Central memory CD8-positive, alpha-beta T cell (primary cell): ENCODE results near the gene ZKSCAN5.
A peak's percentile ranks its signal among the peaks of the same experiment; 100 is the strongest.
"Not testable (repeated sequence)": the region's sequence is repeated elsewhere in the genome, so short reads cannot be mapped to it uniquely, and the experiment has no call there.

Experiments used
- ATAC-seq: fragments of 150-1000 bp; cut with Tn5 transposase; replicated peaks from 2 replicates; pipeline ENCODE4 v1.10.0; 2022; ENCODE audit warnings: mild to moderate bottlenecking, moderate FRiP score, moderate number of reproducible peaks; ENCODE audit not compliant: poor library complexity, severe bottlenecking; ENCODE audit errors: extremely low read depth
- DNase-seq, 2 donors: peaks; one replicate each; pipeline ENCODE4 v3.0.0; 2021; ENCODE audit warnings: low spot score in 2 of 2
- H3K27ac Mint-ChIP-seq: one replicate; pipeline ENCODE4 v1.8.0; 2022; ENCODE audit warnings: low read depth, mild to moderate bottlenecking, moderate library complexity, mixed read lengths
- H3K27me3 Mint-ChIP-seq: one replicate; pipeline ENCODE4 v1.8.0; 2022; ENCODE audit warnings: mixed read lengths
- H3K36me3 Mint-ChIP-seq: one replicate; pipeline ENCODE4 v1.8.0; 2022; ENCODE audit warnings: mild to moderate bottlenecking, moderate library complexity, mixed read lengths; ENCODE audit not compliant: insufficient read depth
- H3K4me1 Mint-ChIP-seq: one replicate; pipeline ENCODE4 v1.8.0; 2022; ENCODE audit warnings: mixed read lengths
- H3K4me3 Mint-ChIP-seq: one replicate; pipeline ENCODE4 v1.8.0; 2022; ENCODE audit warnings: mild to moderate bottlenecking, moderate library complexity, mixed read lengths
- H3K9me3 Mint-ChIP-seq: one replicate; pipeline ENCODE4 v1.8.0; 2022; ENCODE audit warnings: mixed read lengths

The ZKSCAN5 gene

GRCh38 chr7:99541212-99541611, 36.8 kb downstream of the ZKSCAN5 start:
- Mint-ChIP-seq H3K9me3 (peaks cover 5% of the 10 kb centered on the region), H3K36me3 (no peaks in the 10 kb centered on the region), H3K27me3 (no peaks in the 10 kb centered on the region), H3K27ac (no peak overlapping the region), H3K4me1 (no peaks in the 10 kb centered on the region), H3K4me3 (no peak overlapping the region)
- no peak for ATAC-seq
- no peak for DNase-seq

- DNase-seq (no peak), ATAC-seq (no peak)
- no peak overlapping the region for H3K4me3 Mint-ChIP-seq
- no peak overlapping the region for H3K27ac Mint-ChIP-seq
- H3K36me3 Mint-ChIP-seq, result no peaks in the 10 kb centered on the region
- no peaks in the 10 kb centered on the region for H3K4me1 Mint-ChIP-seq
- peaks cover 7% of the 10 kb centered on the region for H3K9me3 Mint-ChIP-seq
- H3K27me3 Mint-ChIP-seq, result no peaks in the 10 kb centered on the region
These were observed 38.7 kb downstream of the ZKSCAN5 start for GRCh38 chr7:99543081-99543671.

GRCh38 chr7:99543916-99544315, 39.5 kb downstream of the ZKSCAN5 start:
- H3K27me3 Mint-ChIP-seq, result no peaks in the 10 kb centered on the region
- H3K4me1 Mint-ChIP-seq, result no peaks in the 10 kb centered on the region
- no peak overlapping the region for H3K4me3 Mint-ChIP-seq
- ATAC-seq (no peak), DNase-seq (no peak)
- H3K9me3 Mint-ChIP-seq, result peaks cover 10% of the 10 kb centered on the region
- no peak overlapping the region for H3K27ac Mint-ChIP-seq
- H3K36me3 Mint-ChIP-seq, result no peaks in the 10 kb centered on the region

- H3K36me3 Mint-ChIP-seq, H3K4me1 Mint-ChIP-seq, DNase-seq, ATAC-seq, H3K27me3 Mint-ChIP-seq, H3K4me3 Mint-ChIP-seq, H3K9me3 Mint-ChIP-seq, H3K27ac Mint-ChIP-seq: not testable (repeated sequence)
These were observed 40.8 kb downstream of the ZKSCAN5 start for GRCh38 chr7:99545308-99545707.

GRCh38 chr7:99549545-99549944, 45.1 kb downstream of the ZKSCAN5 start:
- not testable (repeated sequence) for ATAC-seq, DNase-seq, H3K27me3 Mint-ChIP-seq, H3K27ac Mint-ChIP-seq, H3K36me3 Mint-ChIP-seq, H3K4me3 Mint-ChIP-seq, H3K9me3 Mint-ChIP-seq
- peaks cover 28% of the 10 kb centered on the region for H3K4me1 Mint-ChIP-seq

GRCh38 chr7:99551334-99551733, 46.9 kb downstream of the ZKSCAN5 start:
- DNase-seq (no peak), ATAC-seq (no peak)
- Mint-ChIP-seq H3K4me3 (peak overlapping the region; percentile 89), H3K27me3 (no peaks in the 10 kb centered on the region), H3K4me1 (peaks cover 38% of the 10 kb centered on the region), H3K9me3 (peaks cover 5% of the 10 kb centered on the region), H3K27ac (peak overlapping the region; percentile 92), H3K36me3 (peaks cover 15% of the 10 kb centered on the region)

- Mint-ChIP-seq H3K4me1 (peaks cover 38% of the 10 kb centered on the region), H3K27me3 (no peaks in the 10 kb centered on the region), H3K36me3 (peaks cover 15% of the 10 kb centered on the region), H3K4me3 (peak within 1 kb of the TSS; percentile 89), H3K27ac (peak within 1 kb of the TSS; percentile 92), H3K9me3 (peaks cover 5% of the 10 kb centered on the region)
- DNase-seq (peak; percentile 61 to 72), ATAC-seq (peak; percentile 100)
These were observed 47.5 kb downstream of the ZKSCAN5 start, which contains the start of gene FAM200A for GRCh38 chr7:99551767-99552463. FAM200A (minus strand) TSS chr7:99552114; CDS start chr7:99548407, 3,707 bp downstream.

- Mint-ChIP-seq H3K27ac (no peak overlapping the region), H3K4me3 (peak overlapping the region; percentile 20), H3K9me3 (peaks cover 4% of the 10 kb centered on the region), H3K4me1 (peaks cover 47% of the 10 kb centered on the region), H3K36me3 (peaks cover 18% of the 10 kb centered on the region), H3K27me3 (no peaks in the 10 kb centered on the region)
- DNase-seq (no peak), ATAC-seq (no peak)
These were observed 48.6 kb downstream of the ZKSCAN5 start for GRCh38 chr7:99553039-99553438.

- DNase-seq (no peak), ATAC-seq (no peak)
- Mint-ChIP-seq H3K4me1 (peaks cover 49% of the 10 kb centered on the region), H3K36me3 (peaks cover 31% of the 10 kb centered on the region), H3K9me3 (no peaks in the 10 kb centered on the region), H3K4me3 (no peak overlapping the region), H3K27ac (no peak overlapping the region), H3K27me3 (no peaks in the 10 kb centered on the region)
These were observed 50.5 kb downstream of the ZKSCAN5 start for GRCh38 chr7:99554939-99555338.

- DNase-seq (no peak), ATAC-seq (no peak)
- H3K9me3 Mint-ChIP-seq, result no peaks in the 10 kb centered on the region
- H3K4me1 Mint-ChIP-seq, result peaks cover 52% of the 10 kb centered on the region
- peak overlapping the region; percentile 85 for H3K4me3 Mint-ChIP-seq
- H3K27me3 Mint-ChIP-seq, result no peaks in the 10 kb centered on the region
- H3K36me3 Mint-ChIP-seq, result peaks cover 34% of the 10 kb centered on the region
- H3K27ac Mint-ChIP-seq, result peak overlapping the region; percentile 94
These were observed 52.7 kb downstream of the ZKSCAN5 start for GRCh38 chr7:99557196-99557607.

GRCh38 chr7:99557940-99558305, 53.5 kb downstream of the ZKSCAN5 start:
- Mint-ChIP-seq H3K27ac (peak overlapping the region; percentile 94), H3K4me3 (peak overlapping the region; percentile 85), H3K9me3 (no peaks in the 10 kb centered on the region), H3K4me1 (peaks cover 54% of the 10 kb centered on the region), H3K36me3 (peaks cover 41% of the 10 kb centered on the region), H3K27me3 (no peaks in the 10 kb centered on the region)
- peak; percentile 67 for ATAC-seq
- no peak for DNase-seq

GRCh38 chr7:99558306-99559174, 54.1 kb downstream of the ZKSCAN5 start, which contains the start of gene ZNF655:
ZNF655 (plus strand) TSS chr7:99558642; CDS start chr7:99560560, 1,918 bp downstream.
- Mint-ChIP-seq H3K27ac (peak within 1 kb of the TSS; percentile 94), H3K9me3 (no peaks in the 10 kb centered on the region), H3K36me3 (peaks cover 47% of the 10 kb centered on the region), H3K4me3 (peak within 1 kb of the TSS; percentile 85), H3K4me1 (peaks cover 50% of the 10 kb centered on the region), H3K27me3 (no peaks in the 10 kb centered on the region)
- peak; percentile 85 to 94 for DNase-seq
- ATAC-seq, result peak; percentile 91
